Stimulated activated CD4-positive, alpha-beta T cell treated with anti-CD3 and anti-CD28 coated beads, Interleukin-4, amount 100 ng/mL, for 24 hours (primary cell): Measurements from ENCODE around the gene SP140.
"Not testable (repeated sequence)": the region's sequence is repeated elsewhere in the genome, so short reads cannot be mapped to it uniquely, and the experiment has no call there.

Source experiments
- DNase-seq: peaks from one replicate; pipeline ENCODE4 v3.0.0-alpha.2; 2020

SP140 gene

DNA sequence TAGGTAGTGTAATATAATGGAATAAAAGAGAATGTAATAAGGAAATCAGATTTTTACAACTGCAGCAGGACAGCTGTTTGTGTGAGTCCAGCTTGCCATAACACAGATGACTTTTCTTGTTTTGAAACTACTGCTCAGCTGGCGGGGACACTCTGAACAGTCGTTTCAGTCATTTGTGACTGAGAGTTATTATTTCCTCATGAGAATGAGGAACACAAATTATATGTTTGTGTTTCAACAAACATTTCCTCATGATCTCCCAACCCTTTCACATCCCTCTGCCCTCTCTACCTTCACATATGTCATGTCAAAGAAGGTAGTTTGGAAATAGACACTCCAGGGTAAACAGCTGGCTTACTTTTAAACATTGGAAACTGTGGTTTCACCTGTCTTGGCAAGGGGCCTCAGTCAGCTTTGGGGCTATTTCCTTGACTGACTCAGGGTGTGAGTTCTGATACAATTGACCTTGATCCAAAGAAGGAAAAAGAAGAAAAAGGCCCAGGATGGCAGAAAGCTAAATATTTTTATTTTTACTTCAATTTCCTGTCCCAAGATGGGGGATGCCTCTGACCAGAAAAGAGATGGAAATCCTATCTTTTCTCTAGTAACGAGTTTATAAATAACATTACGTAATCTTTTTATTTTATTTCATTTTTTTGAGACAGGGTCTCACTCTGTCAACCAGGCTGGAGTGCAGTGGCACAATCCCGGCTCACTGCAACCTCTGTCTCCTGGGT lies 102.0 kb downstream of the SP140 start:
- DNase-seq, result no peak

DNA sequence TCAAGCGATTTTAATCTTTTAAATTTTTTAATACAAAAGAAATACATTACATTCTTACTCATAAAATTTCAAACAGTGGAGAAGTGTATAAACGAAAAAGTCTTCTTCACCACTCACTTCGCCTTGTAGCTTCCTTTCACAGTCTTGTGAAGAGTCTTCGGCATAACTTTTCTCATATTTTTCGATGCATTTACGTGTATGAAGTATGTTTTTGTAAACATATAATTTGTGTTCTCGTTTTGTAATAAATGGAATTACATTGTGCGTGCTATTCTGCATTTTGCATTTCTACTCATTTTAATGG lies 102.6 kb downstream of the SP140 start:
- no peak for DNase-seq

DNA sequence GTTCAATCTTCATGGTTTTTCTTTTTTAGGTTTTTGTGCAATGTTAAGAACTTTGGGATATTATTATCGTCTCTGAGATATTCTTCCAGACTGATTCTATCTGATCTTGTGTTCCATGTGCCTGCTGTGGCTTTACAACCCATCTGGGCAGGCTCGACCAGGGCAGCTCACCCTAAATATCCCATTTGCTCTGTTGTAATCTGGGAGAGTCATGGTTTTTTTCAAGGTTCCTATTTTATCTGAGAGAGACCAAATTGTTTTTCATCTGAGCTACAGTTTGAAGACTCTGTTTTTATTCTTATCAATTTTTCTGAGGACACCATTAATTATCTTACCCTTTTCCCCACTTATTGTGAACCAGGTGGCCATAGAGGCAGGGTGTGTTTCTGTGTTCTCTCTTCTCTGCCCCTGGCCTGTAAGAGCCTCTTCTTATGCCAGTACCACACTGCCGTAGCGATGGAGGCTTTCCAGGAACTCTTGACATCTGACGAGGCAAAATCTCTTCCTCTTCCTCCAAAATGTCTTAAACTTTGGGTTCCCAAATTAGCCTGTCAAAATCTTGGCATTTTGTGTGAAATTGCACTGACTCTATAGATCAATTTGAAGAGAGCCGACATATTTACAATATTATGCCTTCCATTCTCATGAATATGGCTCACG lies 104.5 kb downstream of the SP140 start:
- DNase-seq, result no peak

DNA sequence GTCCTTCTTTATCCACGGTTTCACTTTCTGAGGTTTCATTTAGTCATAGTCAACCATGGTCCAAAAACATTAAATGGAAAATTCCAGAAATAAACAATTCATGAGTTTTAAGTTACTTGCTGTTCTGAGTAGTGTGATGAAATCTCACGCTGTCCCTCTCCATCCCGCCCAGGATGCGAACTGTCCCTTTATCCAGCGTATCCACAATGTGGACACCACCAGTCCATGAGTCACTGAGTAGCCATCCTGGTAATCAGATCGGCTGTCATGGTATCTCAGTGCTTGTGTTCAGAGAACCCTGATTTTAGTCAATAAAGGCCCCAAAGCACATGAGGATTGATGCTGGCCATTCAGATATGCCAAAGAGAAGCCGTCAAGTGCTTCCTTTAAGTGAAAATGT lies 105.2 kb downstream of the SP140 start:
- DNase-seq, result no peak

DNA sequence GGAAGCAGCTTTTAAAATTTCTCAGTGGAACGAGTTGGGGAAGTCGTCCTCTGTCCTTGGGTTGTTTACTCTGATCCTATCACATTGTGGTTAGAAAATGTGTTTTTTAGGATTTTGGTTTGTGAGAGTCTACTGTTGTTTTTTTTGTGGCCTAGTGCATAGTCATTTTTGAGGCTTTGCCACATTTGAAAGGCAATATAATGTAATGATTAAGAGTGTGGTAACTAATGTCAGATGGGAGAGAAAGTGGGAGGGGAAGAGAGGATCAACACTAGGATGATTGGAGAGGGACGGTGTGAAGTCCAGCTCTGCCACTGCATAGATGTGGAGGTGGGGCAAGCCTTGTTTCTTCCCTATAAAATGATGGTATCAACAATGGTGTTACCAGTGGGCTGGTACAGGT lies 109.9 kb downstream of the SP140 start:
- DNase-seq, result no peak

DNA sequence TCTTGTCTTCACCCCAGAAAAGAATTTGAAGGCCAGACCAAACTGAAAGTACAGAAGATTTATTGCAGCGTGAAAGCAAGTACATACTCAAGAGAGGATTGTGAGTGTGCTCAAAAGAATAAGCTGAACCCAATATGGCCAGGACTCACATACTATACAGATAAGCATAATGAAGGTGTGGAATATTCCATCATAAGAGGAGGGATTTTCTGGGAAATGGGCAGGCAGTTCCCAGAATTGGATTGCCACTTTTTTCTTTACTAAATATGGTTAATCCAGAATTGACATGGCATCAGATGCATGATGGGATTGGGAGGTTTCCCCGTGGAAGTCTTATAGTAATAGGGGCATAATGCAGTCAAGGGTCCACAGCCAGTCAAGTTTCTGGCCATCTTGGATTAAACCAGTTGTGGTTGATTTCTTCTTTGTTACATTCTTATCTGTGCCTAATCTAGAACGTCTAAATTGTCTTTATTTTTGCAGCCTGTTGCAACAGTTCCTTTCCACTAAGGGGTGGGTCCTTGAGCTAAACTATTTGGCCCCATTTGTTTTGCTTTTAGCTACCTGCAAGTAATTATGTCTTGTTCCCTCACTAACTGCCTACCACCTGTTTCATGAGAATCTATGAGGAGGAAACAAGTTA lies 110.4 kb downstream of the SP140 start:
- DNase-seq, result no peak

DNA sequence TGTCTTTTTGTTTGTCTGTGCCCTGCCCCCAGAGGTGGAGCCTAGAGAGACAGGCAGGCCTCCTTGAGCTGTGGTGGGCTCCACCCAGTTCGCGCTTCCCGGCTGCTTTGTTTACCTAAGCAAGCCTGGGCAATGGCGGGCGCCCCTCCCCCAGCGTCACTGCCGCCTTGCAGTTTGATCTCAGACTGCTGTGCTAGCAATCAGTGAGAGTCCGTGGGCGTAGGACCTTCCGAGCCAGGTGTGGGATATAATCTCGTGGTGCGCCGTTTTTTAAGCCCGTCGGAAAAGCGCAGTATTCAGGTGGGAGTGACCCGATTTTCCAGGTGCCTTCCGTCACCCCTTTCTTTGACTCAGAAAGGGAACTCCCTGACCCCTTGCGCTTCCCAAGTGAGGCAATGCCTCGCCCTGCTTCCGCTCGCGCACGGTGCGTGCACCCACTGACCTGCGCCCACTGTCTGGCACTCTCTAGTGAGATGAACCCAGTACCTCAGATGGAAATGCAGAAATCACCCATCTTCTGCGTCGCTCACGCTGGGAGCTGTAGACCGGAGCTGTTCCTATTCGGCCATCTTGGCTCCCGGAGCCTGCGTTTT lies 116.5 kb downstream of the SP140 start:
- DNase-seq, result not testable (repeated sequence)

DNA sequence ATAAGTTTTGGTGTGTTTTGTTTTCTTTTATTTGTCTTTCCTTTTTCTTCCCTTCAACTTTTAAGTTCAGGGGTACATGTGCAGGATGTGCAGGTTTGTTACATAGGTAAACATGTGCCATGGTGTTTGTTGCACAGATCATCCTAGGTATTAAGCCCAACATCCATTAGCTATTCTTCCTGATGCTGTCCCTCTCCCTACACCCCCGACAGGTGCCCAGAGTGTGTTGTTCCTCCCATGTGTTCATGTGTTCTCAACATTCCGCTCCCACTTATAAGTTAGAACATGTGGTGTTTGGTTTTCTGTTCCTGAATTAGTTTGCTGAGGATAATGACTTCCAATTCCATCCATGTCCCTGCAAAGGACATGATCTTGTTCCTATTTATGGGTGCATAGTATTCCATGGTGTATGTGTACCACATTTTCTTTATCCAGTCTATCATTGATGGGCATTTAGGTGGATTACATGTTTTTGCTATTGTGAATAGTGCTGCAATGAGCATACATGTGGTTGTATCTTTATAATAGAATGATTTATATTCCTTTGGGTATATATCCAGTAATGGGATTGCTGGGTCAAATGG lies 117.6 kb downstream of the SP140 start:
- DNase-seq, result not testable (repeated sequence)

DNA sequence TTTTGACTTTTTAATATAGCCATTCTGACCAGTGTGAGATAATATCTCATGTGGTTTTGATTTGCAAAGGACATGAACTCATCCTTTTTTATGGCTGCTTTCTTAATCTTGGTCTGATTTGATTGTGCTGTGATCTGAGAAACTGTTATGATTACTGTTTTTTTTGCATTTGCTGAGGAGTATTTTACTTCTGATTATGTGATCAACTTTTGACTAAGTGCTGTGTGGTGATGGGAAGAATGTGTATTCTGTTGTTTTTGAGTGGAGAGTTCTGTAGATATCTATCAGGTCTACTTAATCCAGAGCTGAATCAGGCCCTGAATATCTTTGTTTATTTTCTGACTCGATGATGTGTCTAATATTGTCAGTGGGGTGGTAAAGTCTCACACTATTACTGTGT lies 118.2 kb downstream of the SP140 start:
- no peak for DNase-seq

DNA sequence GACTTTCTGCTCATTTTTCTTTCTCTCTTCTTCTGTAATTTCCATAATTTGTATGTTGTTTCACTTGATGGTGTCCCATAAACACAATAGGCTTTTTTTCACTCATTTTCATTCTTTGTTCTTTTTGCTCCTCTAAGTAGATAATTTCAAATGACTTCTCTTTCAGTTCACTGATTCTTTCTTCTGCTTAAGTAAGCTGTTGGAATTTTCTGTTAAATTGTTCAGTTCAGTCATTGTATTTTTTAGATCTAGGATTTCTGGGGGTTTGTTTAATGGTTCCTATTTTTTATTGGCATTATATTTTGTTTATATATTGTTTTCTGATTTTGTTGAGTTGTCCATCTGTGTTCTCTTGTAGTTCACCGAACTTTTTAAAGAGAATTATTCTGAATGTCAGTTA lies 120.9 kb downstream of the SP140 start:
- no peak for DNase-seq

DNA sequence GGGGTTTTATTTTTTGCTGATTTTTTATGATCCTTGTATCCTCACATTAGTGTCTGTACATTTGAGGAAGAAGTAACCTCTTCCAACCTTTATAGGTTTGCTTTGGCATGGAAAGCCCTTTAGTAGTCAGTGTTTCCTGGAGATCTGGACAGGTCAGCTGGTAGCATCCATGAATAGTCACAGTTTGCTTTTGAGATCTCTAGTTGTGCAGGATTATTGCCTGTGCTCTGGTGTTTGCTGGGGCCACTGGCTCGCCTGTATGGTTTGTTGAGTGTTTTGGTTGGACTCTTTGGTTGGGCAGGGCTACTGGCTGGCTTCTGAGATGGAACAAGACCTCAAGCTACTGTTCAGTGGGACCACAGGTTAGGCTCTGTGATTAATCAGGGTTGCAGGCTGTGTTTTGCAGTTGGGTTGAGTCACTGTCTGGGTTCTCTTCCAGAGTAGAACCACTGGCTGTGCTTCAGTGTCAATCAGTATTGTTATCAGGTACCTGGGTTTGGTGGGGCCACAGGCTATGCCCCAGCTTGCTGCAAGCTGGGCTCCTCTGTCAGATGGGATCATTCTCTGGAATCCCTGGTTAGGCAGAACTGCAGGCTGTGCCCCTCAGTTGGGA lies 121.5 kb downstream of the SP140 start:
- DNase-seq, result peak; percentile 18

DNA sequence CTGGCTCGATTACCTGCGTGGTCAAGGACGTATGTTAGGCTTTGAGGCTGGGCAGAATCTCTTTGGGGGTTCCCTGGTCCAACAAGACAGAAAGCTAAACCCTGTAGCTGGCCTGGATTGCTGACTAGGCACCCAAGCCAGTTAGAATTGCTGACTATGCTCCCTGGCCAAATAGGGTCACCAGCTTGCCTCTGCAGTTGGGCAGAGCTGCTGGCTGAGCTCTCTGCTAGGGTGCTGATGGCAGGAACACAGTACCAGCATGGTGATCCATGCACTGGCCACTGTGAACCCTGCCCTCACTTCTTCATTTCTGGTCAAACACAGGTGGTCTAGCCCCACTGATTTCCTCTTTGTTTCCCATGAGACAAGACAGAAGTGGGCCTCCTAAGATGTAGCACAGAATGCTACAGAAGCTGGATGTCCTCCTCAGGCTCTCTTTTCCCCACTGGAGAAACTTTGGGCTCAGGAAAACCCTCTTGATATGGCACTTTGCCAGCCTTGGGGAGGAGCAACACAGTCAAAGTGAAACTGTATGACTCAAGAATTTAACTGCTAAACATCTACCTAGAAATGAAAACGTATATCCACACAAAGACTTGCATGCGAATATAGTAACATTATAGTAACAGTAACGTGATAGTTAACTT lies 122.2 kb downstream of the SP140 start:
- DNase-seq, result peak; percentile 49

DNA sequence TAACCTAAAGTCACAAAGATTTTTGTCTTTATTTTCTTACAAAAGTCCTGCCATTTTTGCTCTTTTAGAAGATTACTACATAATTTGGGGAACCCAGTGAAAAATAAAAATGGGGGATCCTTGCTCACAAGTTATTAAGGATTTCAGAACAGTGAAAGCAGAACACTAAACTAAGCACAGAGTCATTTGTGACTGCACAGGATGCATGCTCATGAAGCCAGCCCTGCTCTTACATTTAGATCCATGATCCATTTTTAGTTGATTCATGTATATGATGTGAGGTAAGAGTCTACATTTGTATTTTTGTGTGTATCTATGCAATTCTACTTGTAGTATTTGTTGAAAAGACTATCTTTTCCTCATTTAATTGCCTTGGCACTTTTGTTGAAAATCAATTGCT lies 123.3 kb downstream of the SP140 start:
- no peak for DNase-seq

DNA sequence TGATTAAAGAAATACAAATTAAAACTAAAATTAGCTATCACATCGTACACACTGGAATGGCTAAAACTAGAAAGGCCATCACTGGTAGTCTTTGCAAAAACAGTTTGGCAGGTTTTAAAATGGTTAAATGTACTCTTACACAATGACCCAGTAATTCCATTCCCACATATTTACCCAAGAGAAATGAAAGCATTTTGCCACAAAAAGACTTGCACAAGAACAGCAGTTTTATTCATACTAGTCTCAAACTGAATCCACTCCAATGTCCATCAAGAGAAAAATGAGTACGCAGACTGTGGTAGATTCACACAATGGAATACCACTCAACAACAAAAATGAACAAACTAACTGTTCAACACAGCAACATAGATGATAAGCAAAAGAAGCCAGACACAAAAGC lies 130.5 kb downstream of the SP140 start:
- no peak for DNase-seq

DNA sequence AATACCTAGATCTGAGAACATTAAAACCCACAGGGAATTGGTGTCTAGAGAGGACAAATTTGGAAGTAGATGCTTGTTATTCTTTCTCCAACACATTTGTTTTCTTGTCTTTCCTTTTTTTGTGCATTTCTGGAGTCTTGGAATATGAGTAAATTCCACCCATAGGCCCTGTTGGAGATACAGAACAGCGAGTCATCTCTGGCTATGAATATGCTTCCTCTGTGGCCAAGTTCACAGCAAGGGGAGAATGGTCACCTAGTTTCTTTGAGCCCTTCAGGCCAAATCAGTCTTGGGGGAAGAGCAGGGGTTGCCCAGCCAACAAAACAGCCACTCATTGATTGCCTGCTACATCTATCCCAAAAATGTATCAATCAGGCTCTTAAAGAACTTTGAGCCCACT lies 132.8 kb downstream of the SP140 start:
- no peak for DNase-seq

DNA sequence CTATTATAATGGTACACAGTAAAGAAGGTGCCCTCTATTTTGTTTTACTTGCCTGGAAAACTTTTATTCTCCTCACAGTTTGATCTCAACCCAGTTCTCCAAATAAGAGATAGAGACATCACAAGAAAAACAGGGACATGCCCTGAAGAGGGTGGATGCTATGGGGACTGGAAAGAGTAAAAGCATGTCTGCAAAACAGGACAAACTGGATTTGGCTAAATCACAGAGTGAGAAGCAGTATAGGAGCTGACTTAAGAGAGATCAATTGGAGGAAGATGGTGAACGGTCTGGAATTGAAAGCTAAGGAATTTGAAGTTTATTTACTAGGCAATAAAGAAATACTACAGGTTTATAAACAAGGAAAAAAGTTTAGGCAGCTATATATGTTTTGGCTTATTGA lies 134.5 kb downstream of the SP140 start:
- no peak for DNase-seq

DNA sequence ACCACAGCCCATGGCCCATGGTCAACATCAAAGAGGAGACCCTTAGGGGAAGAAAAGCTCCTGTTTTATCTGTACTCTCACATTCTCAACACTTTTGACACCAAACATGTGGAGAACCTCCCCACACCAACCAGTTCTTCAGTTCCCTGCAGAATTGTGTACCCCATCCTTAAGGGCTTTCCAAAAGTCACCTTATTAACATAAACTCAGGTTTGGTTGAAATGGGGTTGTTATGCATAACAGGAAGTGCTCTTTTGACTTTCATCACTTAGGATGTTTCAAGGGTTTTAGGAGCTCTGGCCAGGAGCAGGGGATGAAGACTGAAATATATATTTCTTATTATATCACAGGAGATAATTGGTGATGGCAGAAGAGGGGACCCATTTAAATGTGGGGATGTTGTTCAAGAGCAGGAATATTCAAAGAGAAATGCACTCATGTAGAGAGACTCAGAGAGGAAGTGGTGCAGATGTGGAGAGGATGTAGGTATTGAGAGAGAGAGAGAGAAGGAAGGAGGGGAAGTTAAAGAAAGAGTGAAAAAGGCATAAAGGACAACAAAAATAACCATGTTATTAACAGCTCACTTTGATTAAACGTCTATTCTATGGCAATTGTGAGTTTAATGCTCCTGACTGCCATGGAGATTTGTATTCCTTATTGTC lies 136.6 kb downstream of the SP140 start:
- DNase-seq, result no peak
